Stimulated activated CD4-positive, alpha-beta T cell treated with anti-CD3 and anti-CD28 coated beads, Interleukin-4, amount 100 ng/mL, for 1 hour (primary cell): ENCODE measurements around the gene PLIN3.
A peak's percentile ranks its signal among the peaks of the same experiment; 100 is the strongest.
"Not testable (repeated sequence)": the region's sequence is repeated elsewhere in the genome, so short reads cannot be mapped to it uniquely, and the experiment has no call there.

ENCODE experiments used
- DNase-seq: peaks from one replicate; pipeline ENCODE4 v3.0.0-alpha.2; 2020

The PLIN3 gene

GRCh38 chr19:4845975-4846374, 21.5 kb downstream of the PLIN3 start:
- not testable (repeated sequence) for DNase-seq

- DNase-seq, result no peak
Observed at GRCh38 chr19:4844348-4845179, 22.9 kb downstream of the PLIN3 start.

- DNase-seq, result no peak
Observed at GRCh38 chr19:4843647-4843965, 23.9 kb downstream of the PLIN3 start.

- DNase-seq, result no peak
Observed at GRCh38 chr19:4839192-4839591, 28.3 kb downstream of the PLIN3 start.

- no peak for DNase-seq
Observed at GRCh38 chr19:4832776-4833175, 34.7 kb downstream of the PLIN3 start.

GRCh38 chr19:4831979-4832340, 35.5 kb downstream of the PLIN3 start:
- not testable (repeated sequence) for DNase-seq

- peak; percentile 84 for DNase-seq
Observed at GRCh38 chr19:4831304-4831978, 36.0 kb downstream of the PLIN3 start, which contains the start of gene TICAM1. Gene TICAM1, minus strand, starts transcription at chr19:4831712. Its CDS starts 13,335 bp downstream, at chr19:4818377.

- no peak for DNase-seq
Observed at GRCh38 chr19:4830768-4831265, 36.6 kb downstream of the PLIN3 start.

GRCh38 chr19:4830332-4830731, 37.1 kb downstream of the PLIN3 start:
- DNase-seq, result no peak

GRCh38 chr19:4829001-4829712, 38.3 kb downstream of the PLIN3 start:
- no peak for DNase-seq

GRCh38 chr19:4823577-4823976, 43.9 kb downstream of the PLIN3 start:
- DNase-seq, result no peak

- not testable (repeated sequence) for DNase-seq
Observed at GRCh38 chr19:4822354-4822753, 45.1 kb downstream of the PLIN3 start.

GRCh38 chr19:4821265-4821664, 46.2 kb downstream of the PLIN3 start:
- DNase-seq, result no peak

- no peak for DNase-seq
Observed at GRCh38 chr19:4817467-4818277, 49.8 kb downstream of the PLIN3 start.

GRCh38 chr19:4816950-4817278, 50.6 kb downstream of the PLIN3 start:
- no peak for DNase-seq

GRCh38 chr19:4816202-4816949, 51.1 kb downstream of the PLIN3 start:
- no peak for DNase-seq

GRCh38 chr19:4815426-4816201, 51.9 kb downstream of the PLIN3 start:
- DNase-seq, result peak; percentile 72

GRCh38 chr19:4814625-4815425, 52.6 kb downstream of the PLIN3 start:
- no peak for DNase-seq

GRCh38 chr19:4811328-4812131, 55.9 kb downstream of the PLIN3 start:
- DNase-seq, result peak; percentile 93
